CD4-positive, alpha-beta T cell treated with Interferon alpha-2 for 1 hour (primary cell): Measurements from ENCODE around the gene TMEM129.

Experiments used
- DNase-seq, 2 donors: peaks; one replicate each; pipeline ENCODE4 v3.0.0-alpha.2; 2020 to 2022

The TMEM129 gene

DNA sequence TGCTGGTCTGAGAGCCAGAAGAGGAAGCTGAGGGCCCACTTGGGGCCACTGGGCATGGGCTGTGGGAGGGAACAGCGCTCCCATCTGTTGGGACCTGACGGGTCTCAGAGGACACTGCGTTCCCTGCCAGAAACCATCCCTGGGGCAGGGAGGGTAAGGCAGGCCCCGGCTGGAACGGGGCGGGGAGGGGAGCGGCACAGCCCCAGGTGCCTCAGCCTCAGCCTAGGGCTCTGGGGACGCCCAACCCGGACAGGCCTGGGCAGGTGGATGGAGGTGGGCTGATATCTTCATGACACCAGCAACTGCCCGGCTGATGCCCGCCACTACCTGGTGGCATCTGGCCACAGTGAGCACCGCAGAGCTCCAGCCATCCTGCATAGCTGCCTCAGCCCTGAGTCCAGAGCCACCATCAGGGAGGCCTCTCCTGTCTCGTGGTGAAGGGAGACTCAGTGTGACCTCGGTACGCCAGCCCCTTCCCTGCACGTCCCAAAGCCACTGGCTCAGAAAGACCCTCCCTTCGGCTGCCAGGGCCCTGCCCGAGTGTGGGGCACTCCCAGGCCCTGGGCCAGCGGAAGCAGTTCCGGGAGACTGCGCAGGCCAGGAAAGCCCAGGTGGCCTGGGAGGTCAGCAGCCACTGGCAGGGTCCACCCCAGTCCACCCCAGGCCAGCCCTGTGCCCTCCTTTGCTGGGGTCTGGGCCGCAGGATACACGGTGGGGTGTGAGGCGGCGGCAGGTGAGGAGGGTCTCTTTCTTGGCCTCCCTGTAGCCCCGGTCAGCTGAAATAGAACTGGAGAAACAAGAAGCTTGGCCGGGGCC is 37.4 kb upstream of the TMEM129 start:
- DNase-seq, result no peak

- DNase-seq, result no peak
Measured at GRCh38 chr4:1757836-1758235, 36.7 kb upstream of the TMEM129 start.

- no peak for DNase-seq
Measured at GRCh38 chr4:1756893-1757779, 36.0 kb upstream of the TMEM129 start.

DNA sequence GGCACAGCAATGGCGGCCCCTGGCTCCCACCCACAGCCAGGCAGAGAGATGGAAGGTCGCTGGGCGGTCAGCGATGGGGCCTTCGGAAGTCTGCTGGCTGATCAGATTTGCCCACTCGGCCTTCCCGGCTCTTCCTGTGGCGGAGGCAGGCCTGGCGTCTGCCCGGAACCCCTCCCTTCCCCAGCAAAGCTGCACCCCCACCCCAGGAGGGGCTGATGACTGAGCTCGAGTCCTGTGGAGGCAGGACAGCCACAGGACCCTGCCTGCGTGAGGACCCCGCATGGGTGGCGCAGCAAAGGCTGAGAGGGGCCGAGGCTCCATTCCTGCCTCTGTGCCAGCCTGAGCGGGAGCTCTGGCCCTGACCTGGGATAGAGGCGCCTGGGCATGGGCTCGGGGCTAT is 35.0 kb upstream of the TMEM129 start:
- DNase-seq, result no peak

GRCh38 chr4:1755297-1755696 is 34.2 kb upstream of the TMEM129 start:
- no peak for DNase-seq

DNA sequence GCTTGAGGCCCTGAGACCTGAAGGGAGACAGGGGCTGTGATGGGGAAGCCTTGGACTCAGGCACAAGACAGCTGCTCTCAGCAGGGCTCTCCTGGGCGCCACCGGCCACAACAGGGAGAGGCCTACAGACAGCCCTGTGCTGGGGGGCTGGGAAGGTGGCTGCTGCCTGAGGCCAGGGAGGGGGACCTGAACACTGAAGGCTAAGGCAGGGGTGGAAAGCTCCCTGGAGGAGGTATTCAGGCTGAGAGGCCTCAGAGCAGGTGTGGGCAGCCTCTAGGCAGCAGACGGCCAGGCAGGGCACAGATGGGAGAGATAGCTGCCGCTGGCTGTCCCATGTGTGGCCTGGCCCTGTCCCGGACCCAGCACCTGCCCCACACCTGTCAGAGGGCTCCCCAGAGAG is 33.2 kb upstream of the TMEM129 start:
- no peak for DNase-seq

DNA sequence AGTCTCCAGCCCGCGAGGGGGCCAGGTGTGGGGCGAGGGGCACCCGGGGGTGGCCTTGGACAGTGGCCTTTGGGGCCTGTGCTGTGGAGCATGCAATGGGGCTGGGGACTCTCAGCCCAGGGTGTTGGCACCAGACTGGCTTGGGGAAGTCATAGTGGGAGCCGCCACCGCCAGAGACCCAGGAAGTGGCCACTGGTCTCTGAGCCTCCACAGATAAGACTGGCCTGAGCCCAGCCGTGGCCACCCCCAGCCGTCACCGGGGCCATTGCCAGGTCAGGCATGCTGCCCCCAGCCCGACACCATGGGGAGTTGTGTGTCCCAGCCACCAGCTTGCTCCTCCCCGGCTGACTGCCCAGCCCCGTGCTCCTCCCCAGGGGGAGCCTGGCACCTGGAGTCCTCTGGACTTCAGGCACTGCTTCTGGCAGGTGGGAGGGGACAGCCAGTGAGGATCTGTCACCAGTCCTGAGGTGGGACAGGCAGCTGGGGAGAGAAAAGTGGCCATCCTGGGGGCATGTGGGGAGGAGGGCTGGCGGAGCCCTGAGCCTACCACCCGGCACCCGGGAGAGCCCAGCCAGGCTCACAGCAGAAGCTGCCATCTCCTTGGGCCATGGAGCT is 32.7 kb upstream of the TMEM129 start:
- DNase-seq, result no peak

DNA sequence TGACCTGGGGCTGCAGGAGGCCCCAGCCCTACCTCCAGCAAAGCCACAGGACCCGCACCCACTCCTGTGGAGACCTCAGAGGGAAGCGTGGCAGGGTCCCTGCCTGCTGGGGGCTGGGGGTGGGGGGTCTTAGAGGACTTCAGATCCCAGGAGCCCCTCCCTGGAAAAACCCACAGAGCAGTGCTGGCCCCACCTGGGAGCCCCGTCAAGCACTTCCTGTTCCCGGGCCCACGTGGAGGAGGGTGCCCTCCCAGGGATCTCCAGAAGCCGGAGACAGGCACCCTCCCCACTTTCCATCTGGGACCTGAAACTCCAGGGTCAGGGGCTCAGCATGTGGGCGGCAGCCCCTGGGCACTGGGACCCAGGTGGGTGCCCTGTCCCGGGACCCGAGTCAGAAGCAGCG is 32.2 kb upstream of the TMEM129 start:
- DNase-seq, result no peak

- peak; percentile 11 to 29 for DNase-seq
Measured at GRCh38 chr4:1752284-1753041, 31.3 kb upstream of the TMEM129 start.

DNA sequence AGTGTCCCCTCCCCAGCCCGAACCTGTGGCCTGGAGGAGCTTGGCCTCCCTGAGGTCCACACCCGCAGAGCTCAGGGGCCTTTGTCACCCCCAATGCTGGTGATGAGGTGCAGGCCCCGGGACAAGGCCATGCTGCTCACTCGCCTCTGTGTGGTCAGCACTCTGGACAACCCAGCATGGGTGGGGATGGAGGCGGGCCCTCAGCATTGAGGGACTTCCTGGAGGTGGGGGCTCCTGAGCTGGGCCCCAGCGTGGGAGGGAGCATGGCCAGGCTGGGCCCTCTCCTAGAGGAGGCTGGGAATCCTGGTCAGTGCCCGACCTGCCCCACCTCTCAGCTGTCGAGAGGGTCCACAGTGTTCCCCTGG is 30.8 kb upstream of the TMEM129 start:
- no peak for DNase-seq

- DNase-seq, result no peak
Measured at GRCh38 chr4:1751155-1751918, 30.2 kb upstream of the TMEM129 start.

GRCh38 chr4:1750381-1751154 is 29.4 kb upstream of the TMEM129 start:
- no peak for DNase-seq

- no peak for DNase-seq
Measured at GRCh38 chr4:1749826-1750225, 28.7 kb upstream of the TMEM129 start.

GRCh38 chr4:1749370-1749769 is 28.2 kb upstream of the TMEM129 start:
- DNase-seq, result no peak

GRCh38 chr4:1748465-1748995 is 27.4 kb upstream of the TMEM129 start:
- peak; percentile 67 to 76 for DNase-seq

GRCh38 chr4:1747603-1747967 is 26.5 kb upstream of the TMEM129 start:
- no peak for DNase-seq

DNA sequence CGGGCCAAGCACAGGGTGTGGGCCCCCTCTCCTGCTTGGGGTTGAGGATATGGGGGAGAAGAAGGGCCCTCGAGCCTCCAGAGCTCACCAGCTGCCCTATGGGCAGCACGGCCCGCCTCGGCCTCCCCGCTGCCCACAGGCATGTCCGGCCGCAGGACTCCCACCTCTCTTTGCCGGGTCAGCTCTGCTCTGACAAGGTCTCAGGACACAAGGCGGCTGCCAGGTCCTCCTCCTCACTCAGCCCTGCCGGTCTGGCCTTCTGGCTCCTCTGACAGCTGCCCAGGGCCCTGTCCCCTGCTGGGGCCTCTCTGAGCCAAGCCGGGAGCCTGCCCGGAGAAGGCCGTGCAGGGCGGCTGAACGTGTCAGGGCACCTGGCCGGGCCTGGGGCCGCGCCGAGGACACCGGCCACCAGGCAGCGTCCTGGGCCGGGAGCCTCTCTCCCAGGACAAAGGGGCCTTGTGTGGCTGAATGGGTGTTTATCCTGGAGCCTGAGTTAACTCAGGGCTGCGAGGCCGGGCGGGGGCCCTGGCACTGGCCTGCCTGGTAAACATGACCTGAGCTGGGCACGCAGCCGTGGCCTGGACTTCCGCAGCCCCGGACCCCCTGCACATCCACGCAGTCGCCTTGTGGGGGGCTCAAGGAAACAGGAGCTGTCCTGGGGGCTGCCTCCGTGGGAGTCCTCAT is 25.9 kb upstream of the TMEM129 start:
- no peak for DNase-seq

- peak; percentile 77 to 80 for DNase-seq
Measured at GRCh38 chr4:1746265-1746691, 25.2 kb upstream of the TMEM129 start.

DNA sequence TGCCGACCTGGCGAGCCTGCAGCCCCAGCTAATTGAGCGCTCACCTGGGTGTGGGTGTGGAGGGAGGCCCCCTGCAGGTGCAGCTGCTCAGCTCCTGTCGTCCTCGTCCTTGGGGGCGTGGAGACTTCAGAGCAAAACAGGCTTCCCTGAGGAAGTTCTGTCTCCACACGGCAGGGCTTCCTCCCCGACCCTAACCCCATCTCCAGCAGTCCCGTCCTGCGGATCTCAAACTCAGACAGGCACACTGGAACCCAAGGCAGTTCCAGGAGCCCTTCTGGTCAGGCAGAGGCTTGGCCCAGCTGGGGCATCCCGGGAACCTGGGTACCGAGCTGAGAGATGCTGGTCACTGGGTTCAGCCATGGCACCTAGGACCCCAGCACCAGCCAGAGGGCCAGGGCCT is 24.6 kb upstream of the TMEM129 start:
- DNase-seq, result no peak

DNA sequence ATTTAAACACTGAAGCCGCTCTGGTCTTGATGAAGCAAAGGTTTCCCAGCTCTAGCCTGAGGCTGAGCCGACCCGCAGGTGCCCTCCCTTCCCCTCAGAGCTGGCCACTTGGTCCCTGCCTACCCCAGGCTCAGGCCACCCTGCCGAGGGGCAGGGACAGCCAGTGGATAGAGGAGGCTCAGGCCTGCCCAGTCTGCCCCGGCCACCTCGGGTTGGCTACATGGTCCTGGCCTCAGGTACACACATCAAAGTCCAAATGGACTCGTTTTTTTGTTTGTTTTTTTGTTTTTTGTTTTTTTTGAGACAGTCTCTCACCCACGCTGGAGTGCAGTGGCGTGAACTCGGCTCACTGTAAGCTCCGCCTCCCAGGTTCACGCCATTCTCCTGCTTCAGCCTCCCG is 24.0 kb upstream of the TMEM129 start:
- DNase-seq, result no peak
